Measurements from ENCODE around the gene PPM1D. TPM values are rescaled to one million over a fixed set of nuclear protein-coding genes. Genes with fewer than 3 reads are reported as not detected.
"Not testable (repeated sequence)": the region's sequence is repeated elsewhere in the genome, so short reads cannot be mapped to it uniquely, and the experiment has no call there.

PPM1D gene
- total and polyA plus RNA-seq, 2 of the 13 experiments (the other 11 are each of a cell fraction or from before 2014, with no cell fraction given) = 8.0 to 26.2 TPM

GRCh38 chr17:60603477-60603876 lies 3.5 kb downstream of the PPM1D start:
- Histone ChIP-seq H3K4me2 (ENCODE audit: low read depth, low read length) (peak overlapping the region; percentile 60), H3K4me3 (replicated peaks in 1 of 3; ENCODE audit: insufficient read depth in 1 of 3, low read depth in 2 of 3, low read length in 3 of 3) (peak overlapping the region; percentile 11 to 98 (median 12)), H3K79me2 (ENCODE audit: insufficient read depth, low read length) (peaks cover 83% of the 10 kb centered on the region), H3K4me1 (ENCODE audit: insufficient read depth, low read length) (peaks cover 48% of the 10 kb centered on the region), H4K20me1 (ENCODE audit: insufficient read depth, low read length) (peaks cover 22% of the 10 kb centered on the region)
- H3K27ac ChIP-seq (ENCODE audit: extremely low read length, insufficient read depth, low read length); intact Hi-C loops (cut with micrococcal nuclease; ENCODE audit: unreplicated experiment); H2AFZ ChIP-seq (ENCODE audit: low read length); H3K36me3 ChIP-seq (replicated peaks in 1 of 2; ENCODE audit: control insufficient read depth in 1 of 2, insufficient read depth in 2 of 2, low read length in 2 of 2); POLR2A ChIA-PET; H3K9ac ChIP-seq (ENCODE audit: insufficient read depth, low read depth, low read length); CTCF ChIA-PET (ENCODE audit: low intra/inter-chr PET ratio, low total read pairs); DNase-seq (ENCODE audit: low spot score); FAIRE-seq; in situ Hi-C loops (cut with HindIII; ENCODE audit: extremely low pct_ligation_motif_present, low pct_unique_long_range_greater_than_20kb); BruUV-seq (replicated peaks); H3K9me3 ChIP-seq (ENCODE audit: low read length); ATAC-seq; H3K27me3 ChIP-seq (ENCODE audit: control insufficient read depth in 1 of 2, insufficient read depth in 2 of 2, low read length in 2 of 2): not testable (repeated sequence)
- 0 out of 2 replicates have a peak, but pooled peaks have one; percentile 31 for TF ChIP-seq ZMYM3 (CRISPR knock-in tag; IDR thresholded peaks at IDR 0.05)
- TF ChIP-seq ZNF121 (CRISPR knock-in tag; IDR thresholded peaks at IDR 0.05) = peak; percentile 91
- TF ChIP-seq ZBTB38 (CRISPR knock-in tag; IDR thresholded peaks at IDR 0.05) = peak; percentile 47; the same call in 1 of the 2 replicates
- peak; percentile 70 for TF ChIP-seq ZBTB33 (CRISPR knock-in tag; IDR thresholded peaks at IDR 0.05)
- WGBS (ENCODE audit: low lambda C conversion rate) = 77% methylated on average over 10 of the region's 10 CpGs

GRCh38 chr17:60604686-60605334 lies 4.8 kb downstream of the PPM1D start:
- DNase-seq (ENCODE audit: low spot score) = no peak
- ATAC-seq = no peak
- peak overlapping the region; percentile 60; the same call in 1 of the 2 replicates for H3K4me2 ChIP-seq (ENCODE audit: low read depth, low read length)
- WGBS (ENCODE audit: low lambda C conversion rate) = 94% methylated on average over 5 of the region's 5 CpGs
- BruUV-seq (replicated peaks) = no TSS peak
- CTCF ChIA-PET (ENCODE audit: low intra/inter-chr PET ratio, low total read pairs) = no interaction called here
- H3K27ac ChIP-seq (ENCODE audit: extremely low read length, insufficient read depth, low read length) = no peak overlapping the region
- POLR2A ChIA-PET = no interaction called here
- H3K27me3 ChIP-seq (ENCODE audit: control insufficient read depth in 1 of 2, insufficient read depth in 2 of 2, low read length in 2 of 2) = no peaks in the 10 kb centered on the region; a peak in 1 of 5 replicates
- H4K20me1 ChIP-seq (ENCODE audit: insufficient read depth, low read length) = peaks cover 22% of the 10 kb centered on the region
- H2AFZ ChIP-seq (ENCODE audit: low read length) = no peak overlapping the region
- no peaks in the 10 kb centered on the region for H3K9me3 ChIP-seq (ENCODE audit: low read length)
- no peaks in the 10 kb centered on the region for H3K36me3 ChIP-seq (replicated peaks in 1 of 2; ENCODE audit: control insufficient read depth in 1 of 2, insufficient read depth in 2 of 2, low read length in 2 of 2)
- H3K4me1 ChIP-seq (ENCODE audit: insufficient read depth, low read length) = peaks cover 47% of the 10 kb centered on the region
- intact Hi-C loops (cut with micrococcal nuclease; ENCODE audit: unreplicated experiment) = no loop called here
- H3K79me2 ChIP-seq (ENCODE audit: insufficient read depth, low read length) = peaks cover 93% of the 10 kb centered on the region
- no peak overlapping the region for H3K9ac ChIP-seq (ENCODE audit: insufficient read depth, low read depth, low read length)
- no peak for FAIRE-seq
- H3K4me3 ChIP-seq (replicated peaks in 1 of 3; ENCODE audit: insufficient read depth in 1 of 3, low read depth in 2 of 3, low read length in 3 of 3) = no peak overlapping the region
- in situ Hi-C loops (cut with HindIII; ENCODE audit: extremely low pct_ligation_motif_present, low pct_unique_long_range_greater_than_20kb) = no loop called here
- 0 out of 2 replicates have a peak, but pooled peaks have one; percentile 24 for TF ChIP-seq NR2F6 (IDR thresholded peaks at IDR 0.05)
- no peak for TF ChIP-seq NR2F6 (CRISPR knock-in tag; IDR thresholded peaks at IDR 0.05)
- TF ChIP-seq ZMYM2 (CRISPR knock-in tag; IDR thresholded peaks at IDR 0.05) = 0 out of 2 replicates have a peak, but pooled peaks have one; percentile 35
- TF ChIP-seq GLI4 (CRISPR knock-in tag; IDR thresholded peaks at IDR 0.05; ENCODE audit: borderline replicate concordance) = no peak
- peak; percentile 43; the same call in 1 of the 2 replicates for TF ChIP-seq MYPOP (CRISPR knock-in tag; IDR thresholded peaks at IDR 0.05)
- peak; percentile 76 for TF ChIP-seq ZNF121 (CRISPR knock-in tag; IDR thresholded peaks at IDR 0.05)
- no peak for TF ChIP-seq GPN1 (CRISPR knock-in tag; IDR thresholded peaks at IDR 0.05; ENCODE audit: borderline replicate concordance)
- no peak for TF ChIP-seq SMAD3 (CRISPR knock-in tag; IDR thresholded peaks at IDR 0.05)
- TF ChIP-seq ZNF224 (CRISPR knock-in tag; IDR thresholded peaks at IDR 0.05) = 0 out of 2 replicates have a peak, but pooled peaks have one; percentile 32

All from HepG2 (cell line).